HCT116 (cell line): Measurements from ENCODE around the gene NELL1.

Source experiments
- CBX3 ChIP-seq: IDR thresholded peaks from 2 replicates; pipeline ENCODE4 v1.6.1; 2012; ENCODE audit warnings: low read depth
- CTCF ChIP-seq, 3 experiments: fragments of 200-600 bp in 1 of 3; sonication (generic) in 1 of 3; IDR thresholded peaks in 2 of 3; conservative IDR thresholded peaks in 1 of 3; 2 replicates each; pipeline ENCODE4 v1.5.1; 2012 to 2017; ENCODE audit warnings: low read depth in 2 of 3, low read length in 2 of 3, antibody characterized with exemption in 1 of 3, borderline replicate concordance in 1 of 3, control low read depth in 1 of 3, mild to moderate bottlenecking in 1 of 3, mixed read lengths in 1 of 3, mixed run types in 1 of 3, moderate library complexity in 1 of 3; ENCODE audit not compliant: insufficient read depth in 1 of 3
- EZH2 ChIP-seq: fragments of 200-600 bp; sonication (generic); IDR thresholded peaks from 2 replicates; pipeline ENCODE4 v1.6.1; 2017; ENCODE audit warnings: antibody characterized with exemption, mixed run types
- EZH2phosphoT487 ChIP-seq: fragments of 200-600 bp; IDR thresholded peaks from 2 replicates; pipeline ENCODE4 v1.6.1; 2018; ENCODE audit warnings: antibody characterized with exemption, borderline replicate concordance
- JUND ChIP-seq: IDR thresholded peaks from 2 replicates; pipeline ENCODE4 v1.6.1; 2012
- POLR2A ChIP-seq: IDR thresholded peaks from 2 replicates; pipeline ENCODE4 v1.7.0; 2011; ENCODE audit warnings: borderline replicate concordance; ENCODE audit not compliant: insufficient read depth, insufficient read length; ENCODE audit errors: extremely low read depth
- REST ChIP-seq: IDR thresholded peaks from 2 replicates; pipeline ENCODE4 v1.6.1; 2012; ENCODE audit warnings: low read depth
- SIN3A ChIP-seq: IDR thresholded peaks from 2 replicates; pipeline ENCODE4 v1.6.1; 2012; ENCODE audit warnings: low read depth
- ZNF274 ChIP-seq: fragments of 200-500 bp; sonication (Bioruptor generic); IDR thresholded peaks from 2 replicates; pipeline ENCODE4 v1.6.1; 2014; ENCODE audit warnings: mild to moderate bottlenecking, low read depth, low read length, inconsistent platforms

- TF ChIP-seq REST: no peak
- TF ChIP-seq CTCF (IDR thresholded peaks at IDR 0.05 in 2 of 3, conservative IDR thresholded peaks at IDR 0.05 in 1 of 3; ENCODE audit: borderline replicate concordance in 1 of 3, insufficient read depth in 1 of 3, low read depth in 2 of 3, low read length in 2 of 3): no peak
- no peak for TF ChIP-seq SIN3A
- no peak for TF ChIP-seq POLR2A
- TF ChIP-seq JUND: no peak
- no peak for TF ChIP-seq ZNF274
- no peak for TF ChIP-seq EZH2
- no peak for TF ChIP-seq EZH2phosphoT487
- TF ChIP-seq CBX3: no peak
Measured at GRCh38 chr11:21614961-21615360, 945.6 kb downstream of the NELL1 start.
